ENCODE measurements around the gene CHRNA10.
A peak's percentile ranks its signal among the peaks of the same experiment; 100 is the strongest.

The CHRNA10 gene

DNA sequence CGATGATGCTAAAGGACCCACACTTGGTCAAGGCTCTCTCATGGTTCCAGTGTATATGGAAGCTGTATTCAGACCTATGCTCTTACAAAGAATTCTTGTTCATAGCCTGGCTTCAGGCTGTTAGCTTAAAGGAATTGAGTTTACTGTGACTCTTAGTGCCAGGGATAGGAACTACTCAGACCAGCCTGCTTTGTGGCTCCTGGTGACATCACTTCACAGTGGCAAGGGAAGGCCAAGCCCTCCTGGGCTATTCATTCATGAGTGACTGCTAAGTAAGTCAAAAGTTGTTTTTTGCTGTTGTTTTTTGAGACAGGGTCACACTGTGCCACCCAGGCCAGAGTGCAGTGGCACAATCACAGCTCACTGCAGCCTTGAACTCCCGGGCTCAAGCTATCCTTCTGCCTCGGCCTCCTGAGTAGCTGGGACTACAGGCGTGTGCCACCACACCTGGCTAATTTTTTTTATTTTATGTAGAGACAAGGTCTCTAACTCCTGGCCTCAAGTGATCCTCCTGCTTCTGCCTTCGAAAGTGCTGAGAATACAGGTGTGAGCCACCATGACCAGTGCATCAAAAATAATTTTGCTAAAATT, 39.0 kb downstream of the CHRNA10 start:
- no peaks in the 10 kb centered on the region for H3K9me3 Mint-ChIP-seq
- H3K36me3 Mint-ChIP-seq (ENCODE audit: low read depth): no peaks in the 10 kb centered on the region
- no peak overlapping the region for H3K27ac Mint-ChIP-seq
- TF ChIP-seq, protein P1, sequence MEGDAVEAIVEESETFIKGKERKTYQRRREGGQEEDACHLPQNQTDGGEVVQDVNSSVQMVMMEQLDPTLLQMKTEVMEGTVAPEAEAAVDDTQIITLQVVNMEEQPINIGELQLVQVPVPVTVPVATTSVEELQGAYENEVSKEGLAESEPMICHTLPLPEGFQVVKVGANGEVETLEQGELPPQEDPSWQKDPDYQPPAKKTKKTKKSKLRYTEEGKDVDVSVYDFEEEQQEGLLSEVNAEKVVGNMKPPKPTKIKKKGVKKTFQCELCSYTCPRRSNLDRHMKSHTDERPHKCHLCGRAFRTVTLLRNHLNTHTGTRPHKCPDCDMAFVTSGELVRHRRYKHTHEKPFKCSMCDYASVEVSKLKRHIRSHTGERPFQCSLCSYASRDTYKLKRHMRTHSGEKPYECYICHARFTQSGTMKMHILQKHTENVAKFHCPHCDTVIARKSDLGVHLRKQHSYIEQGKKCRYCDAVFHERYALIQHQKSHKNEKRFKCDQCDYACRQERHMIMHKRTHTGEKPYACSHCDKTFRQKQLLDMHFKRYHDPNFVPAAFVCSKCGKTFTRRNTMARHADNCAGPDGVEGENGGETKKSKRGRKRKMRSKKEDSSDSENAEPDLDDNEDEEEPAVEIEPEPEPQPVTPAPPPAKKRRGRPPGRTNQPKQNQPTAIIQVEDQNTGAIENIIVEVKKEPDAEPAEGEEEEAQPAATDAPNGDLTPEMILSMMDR (IDR thresholded peaks at IDR 0.05; ENCODE audit: unreplicated experiment in 3 of 3): no peak
- no peaks in the 10 kb centered on the region for H3K27me3 Mint-ChIP-seq (ENCODE audit: low read depth)
- no peak overlapping the region for H3K4me3 Mint-ChIP-seq
- H3K4me1 Mint-ChIP-seq: no peaks in the 10 kb centered on the region

DNA sequence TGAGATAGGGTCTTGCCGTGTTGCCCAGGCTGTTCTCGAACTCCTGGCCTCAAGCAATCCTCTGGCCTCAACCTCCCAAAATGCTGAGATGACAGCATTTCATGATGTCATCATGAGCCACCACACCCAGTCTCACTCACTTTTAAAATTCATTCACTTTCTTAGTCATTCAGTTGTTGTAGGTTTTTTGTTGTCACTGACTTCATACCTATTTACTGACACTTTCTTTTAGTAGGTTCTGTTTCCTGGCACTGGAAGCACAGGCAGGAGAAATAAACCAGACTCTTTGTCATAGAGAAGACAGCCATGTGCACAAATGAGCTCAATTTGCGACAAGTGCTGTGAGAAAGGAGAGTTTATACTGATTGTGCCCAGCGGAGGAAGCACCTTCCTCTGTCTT, 39.9 kb downstream of the CHRNA10 start:
- Mint-ChIP-seq H3K27me3 (ENCODE audit: low read depth) (no peaks in the 10 kb centered on the region), H3K9me3 (no peaks in the 10 kb centered on the region), H3K4me3 (no peak overlapping the region), H3K4me1 (no peaks in the 10 kb centered on the region), H3K36me3 (ENCODE audit: low read depth) (no peaks in the 10 kb centered on the region), H3K27ac (no peak overlapping the region)
- TF ChIP-seq, protein P1 (IDR thresholded peaks at IDR 0.05; ENCODE audit: unreplicated experiment in 3 of 3): no peak

DNA sequence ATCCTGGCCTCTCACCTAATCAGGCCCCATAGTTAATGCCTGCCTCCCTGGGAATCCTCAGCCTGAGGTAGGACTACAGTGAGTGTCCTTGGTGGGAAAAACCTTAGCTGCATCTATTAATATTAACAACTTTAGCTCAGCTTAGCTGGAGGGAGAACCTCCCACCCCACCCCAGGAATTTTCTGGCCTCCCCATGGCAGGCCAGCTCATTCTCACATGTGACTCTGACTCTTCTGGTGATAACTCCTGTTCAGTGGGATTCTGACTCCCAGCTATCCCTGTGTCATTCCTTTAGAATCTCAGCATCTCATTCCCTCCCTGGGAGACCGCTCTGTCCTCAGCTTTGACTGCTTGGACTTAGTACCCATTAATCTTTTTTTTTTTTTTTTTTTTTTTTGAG, 43.9 kb downstream of the CHRNA10 start:
- peaks cover 4% of the 10 kb centered on the region for H3K27me3 Mint-ChIP-seq (ENCODE audit: low read depth)
- H3K9me3 Mint-ChIP-seq: no peaks in the 10 kb centered on the region
- TF ChIP-seq, protein P1 (IDR thresholded peaks at IDR 0.05; ENCODE audit: unreplicated experiment in 3 of 3): no peak
- H3K4me3 Mint-ChIP-seq: no peak overlapping the region
- H3K27ac Mint-ChIP-seq: peak overlapping the region in 1 of 3 experiments; percentile 48
- H3K36me3 Mint-ChIP-seq (ENCODE audit: low read depth): no peaks in the 10 kb centered on the region
- no peaks in the 10 kb centered on the region for H3K4me1 Mint-ChIP-seq

DNA sequence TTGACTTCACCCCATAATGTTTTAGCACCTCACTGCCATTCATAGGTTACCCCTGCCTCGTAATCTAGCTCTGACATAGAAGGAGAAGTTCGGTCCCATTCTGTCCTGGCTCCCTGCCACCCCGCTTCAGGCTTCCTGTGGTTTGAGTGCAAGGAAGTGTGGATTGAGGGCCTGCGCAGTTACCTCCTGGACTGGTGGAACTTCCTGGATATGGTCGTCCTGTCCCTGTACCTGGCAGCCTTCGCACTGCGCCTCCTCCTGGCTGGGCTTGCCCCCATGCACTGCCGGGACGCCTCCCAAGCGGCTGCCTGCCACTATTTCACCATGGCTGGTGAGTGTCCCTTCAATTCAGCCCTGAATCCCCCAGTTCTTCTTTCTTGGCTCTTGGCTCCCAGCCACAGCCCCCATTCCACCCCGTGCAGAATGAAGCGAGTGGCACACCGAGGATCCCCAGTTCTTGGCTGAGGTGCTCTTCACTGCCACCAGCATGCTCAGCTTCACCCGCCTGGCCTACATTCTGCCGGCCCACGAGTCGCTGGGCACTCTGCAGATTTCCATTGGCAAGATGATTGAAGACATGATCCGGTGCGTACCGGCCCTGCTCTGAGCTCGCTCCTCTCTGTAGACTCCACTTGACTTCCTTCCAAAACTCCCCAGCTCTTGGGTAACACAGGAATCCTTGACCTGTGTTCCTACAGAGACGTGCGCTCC, 44.8 kb downstream of the CHRNA10 start:
- H3K9me3 Mint-ChIP-seq: no peaks in the 10 kb centered on the region
- H3K27ac Mint-ChIP-seq: no peak overlapping the region
- TF ChIP-seq, protein P1 (IDR thresholded peaks at IDR 0.05; ENCODE audit: unreplicated experiment in 3 of 3): no peak
- H3K36me3 Mint-ChIP-seq (ENCODE audit: low read depth): no peaks in the 10 kb centered on the region
- H3K4me1 Mint-ChIP-seq: no peaks in the 10 kb centered on the region
- no peak overlapping the region for H3K4me3 Mint-ChIP-seq
- peaks cover 4% of the 10 kb centered on the region for H3K27me3 Mint-ChIP-seq (ENCODE audit: low read depth)

DNA sequence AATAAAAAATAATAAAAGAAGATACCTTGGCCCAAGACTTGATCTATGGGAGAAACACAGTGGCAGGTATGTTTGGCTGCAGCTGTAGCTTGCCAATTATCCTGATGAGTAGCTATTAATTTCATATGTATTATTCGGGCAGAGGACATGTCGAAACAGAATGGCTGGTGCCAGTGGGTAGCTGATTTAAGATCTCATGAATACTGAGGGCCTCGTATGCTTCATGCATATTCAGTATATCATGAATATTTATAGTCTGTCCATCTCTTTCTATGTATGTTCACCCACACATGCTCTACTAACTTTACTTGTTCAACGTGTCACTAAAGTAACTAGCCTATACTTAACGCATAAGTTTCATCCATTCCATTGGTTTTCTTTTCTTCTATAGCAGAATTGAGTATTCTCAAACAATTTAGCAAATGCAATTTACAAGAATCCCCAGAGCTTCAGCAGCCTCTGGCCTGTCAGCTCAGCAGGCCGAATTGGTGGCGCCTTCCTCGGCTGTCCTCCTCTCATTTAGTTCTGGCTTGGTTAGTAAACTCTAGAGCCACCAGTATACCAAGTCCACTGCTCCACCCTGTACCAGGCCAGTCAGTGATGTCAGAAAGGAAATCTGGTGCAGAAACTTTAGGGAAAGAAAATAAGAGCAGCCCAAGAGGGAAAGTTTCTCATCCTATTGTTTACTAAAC, 47.3 kb downstream of the CHRNA10 start:
- H3K27ac Mint-ChIP-seq: no peak overlapping the region
- TF ChIP-seq, protein P1 (IDR thresholded peaks at IDR 0.05; ENCODE audit: unreplicated experiment in 3 of 3): no peak
- H3K4me1 Mint-ChIP-seq: no peaks in the 10 kb centered on the region
- H3K9me3 Mint-ChIP-seq: no peaks in the 10 kb centered on the region
- no peaks in the 10 kb centered on the region for H3K36me3 Mint-ChIP-seq (ENCODE audit: low read depth)
- H3K4me3 Mint-ChIP-seq: no peak overlapping the region
- H3K27me3 Mint-ChIP-seq (ENCODE audit: low read depth): peaks cover 12% of the 10 kb centered on the region

Measured in nephron (organoid).